HuH-7 (cell line): ENCODE measurements around the gene KMT5B.

ENCODE experiments used
- DNase-seq: peaks from one replicate; pipeline ENCODE4 v3.0.0; 2011; ENCODE audit warnings: low spot score

Gene KMT5B

DNA sequence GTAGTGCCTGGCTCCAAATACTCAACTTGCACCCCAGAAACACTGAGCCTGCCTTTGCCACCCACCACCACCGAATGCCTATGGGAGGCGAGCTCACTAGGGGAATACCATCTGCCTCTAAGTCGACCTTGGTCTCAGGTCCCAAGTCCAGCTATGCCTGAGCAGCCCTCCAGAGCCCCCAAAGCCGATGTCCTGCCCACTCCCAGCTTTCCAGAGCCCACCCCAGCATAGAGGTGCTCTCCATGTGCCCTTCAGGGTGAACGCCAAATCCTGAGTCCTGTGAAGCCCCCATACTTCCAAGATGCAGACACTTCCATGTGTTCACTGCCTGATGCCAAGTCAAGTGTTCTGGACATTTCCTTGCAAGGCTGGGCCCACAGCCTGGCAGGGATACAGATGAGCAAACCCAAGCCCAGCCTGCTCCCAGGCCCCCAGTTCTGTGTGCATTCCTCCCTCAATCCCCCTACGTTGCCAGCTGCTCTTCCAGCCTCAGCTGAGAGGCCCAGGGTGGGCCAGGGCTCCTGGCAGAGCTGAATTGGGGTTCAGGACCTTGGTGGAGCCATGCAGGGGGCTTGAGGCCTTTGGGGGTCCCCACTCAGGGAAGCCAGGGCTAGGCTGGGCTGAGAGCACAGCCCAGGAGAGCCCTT is 2.6 kb upstream of the KMT5B start:
- no peak for DNase-seq

DNA sequence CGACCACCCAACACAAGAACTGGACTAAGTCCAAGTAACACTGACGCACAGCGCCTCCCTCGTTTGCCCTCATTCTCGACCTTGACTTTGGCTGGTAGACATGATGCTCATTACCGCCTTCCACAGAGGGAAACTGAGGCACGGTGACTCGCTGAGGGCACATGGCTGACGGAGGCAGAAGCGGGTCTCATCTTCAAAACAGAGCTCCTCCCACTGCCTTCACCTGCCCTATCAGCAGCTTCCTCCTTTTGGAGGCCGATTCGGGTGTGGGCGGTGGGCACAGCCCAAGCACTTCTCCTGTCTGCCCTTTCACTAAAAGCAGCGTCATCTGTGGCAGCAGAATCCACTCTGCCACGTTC is 2.0 kb upstream of the KMT5B start:
- DNase-seq, result no peak

DNA sequence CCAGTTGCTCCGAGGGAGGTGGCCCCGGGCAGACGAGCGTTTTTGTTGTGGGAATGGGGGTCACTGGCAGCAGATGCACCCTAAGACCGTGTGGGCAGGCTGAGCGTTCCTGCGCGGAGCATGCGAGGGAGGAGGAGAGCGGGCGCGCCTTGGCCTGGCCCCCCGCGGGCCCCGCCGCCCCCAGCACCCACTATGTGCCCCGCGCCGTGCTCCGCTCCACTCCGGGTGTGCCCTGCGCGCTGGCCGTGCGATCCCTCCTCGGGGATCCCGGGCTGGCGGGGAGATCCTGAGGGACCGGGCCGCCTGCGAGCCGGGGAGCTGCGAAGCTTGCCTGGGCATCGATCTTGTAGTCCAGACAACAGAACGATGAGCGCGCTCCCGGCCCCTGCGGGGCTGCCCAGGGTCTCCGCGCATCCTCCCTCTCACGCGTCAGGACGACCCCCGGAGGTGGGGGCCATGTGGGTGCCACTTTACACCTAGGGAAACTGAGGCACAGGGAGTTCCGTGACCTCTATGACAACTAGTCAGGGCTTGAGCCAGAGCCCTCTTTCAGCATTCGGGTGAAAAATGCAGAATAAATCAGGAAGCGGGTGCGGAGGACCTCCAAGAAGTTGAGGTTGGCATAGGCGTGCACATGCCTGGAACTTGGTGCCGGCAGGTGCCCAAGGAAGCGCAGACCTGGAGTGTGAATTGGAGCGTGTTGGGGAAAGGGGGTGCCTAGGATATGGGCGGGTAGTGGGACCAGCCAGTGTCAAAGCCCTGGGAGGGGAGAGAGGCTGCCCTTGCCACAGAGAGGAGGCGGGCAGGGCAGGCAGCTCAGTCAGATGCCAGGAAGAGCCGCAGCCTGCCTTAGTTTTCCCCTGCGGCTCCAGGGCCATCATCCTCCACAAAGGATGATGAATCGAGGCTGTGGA is 1.3 kb upstream of the KMT5B start:
- peak; percentile 78 for DNase-seq

DNA sequence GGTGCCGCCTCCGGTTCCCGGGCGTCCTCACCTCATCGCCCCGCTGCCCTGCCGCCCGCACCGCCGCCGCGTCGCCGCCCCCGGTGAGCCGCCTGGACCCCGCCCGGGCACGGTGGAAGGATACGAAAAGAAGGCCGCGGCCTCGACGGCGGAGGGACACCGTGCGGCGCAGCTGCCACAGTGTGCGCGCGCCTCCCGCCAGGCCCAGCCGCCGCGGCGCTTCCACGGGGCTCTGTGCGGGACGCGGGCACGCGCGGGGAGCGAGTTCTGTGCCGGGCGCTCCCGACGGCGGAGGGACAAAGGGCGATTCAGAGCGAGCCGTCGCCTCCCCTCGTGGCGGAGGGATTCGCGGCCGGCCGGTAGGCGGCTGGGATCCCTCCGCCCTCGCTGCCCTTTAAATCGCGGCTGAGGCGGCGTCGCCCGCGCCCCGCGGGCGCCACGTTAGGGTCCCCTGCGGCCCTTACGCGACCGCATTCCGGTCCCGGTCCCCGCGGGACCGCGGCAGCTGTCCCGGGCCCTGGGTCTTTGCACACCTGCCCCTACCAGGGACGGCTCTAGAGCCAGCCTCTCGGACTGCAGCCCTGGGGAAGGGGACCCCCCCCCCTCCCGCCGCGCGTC is 568 bp upstream of the KMT5B start:
- peak; percentile 100 for DNase-seq

GRCh38 chr11:68212421-68213134 is 518 bp downstream of the KMT5B start:
- peak; percentile 99 for DNase-seq

- no peak for DNase-seq
Measured at GRCh38 chr11:68211546-68211945, 1.6 kb downstream of the KMT5B start.

- DNase-seq, result peak; percentile 90
Measured at GRCh38 chr11:68206211-68206610, 6.9 kb downstream of the KMT5B start.

- no peak for DNase-seq
Measured at GRCh38 chr11:68204402-68204801, 8.7 kb downstream of the KMT5B start.

GRCh38 chr11:68202165-68202564 is 10.9 kb downstream of the KMT5B start:
- DNase-seq, result no peak

DNA sequence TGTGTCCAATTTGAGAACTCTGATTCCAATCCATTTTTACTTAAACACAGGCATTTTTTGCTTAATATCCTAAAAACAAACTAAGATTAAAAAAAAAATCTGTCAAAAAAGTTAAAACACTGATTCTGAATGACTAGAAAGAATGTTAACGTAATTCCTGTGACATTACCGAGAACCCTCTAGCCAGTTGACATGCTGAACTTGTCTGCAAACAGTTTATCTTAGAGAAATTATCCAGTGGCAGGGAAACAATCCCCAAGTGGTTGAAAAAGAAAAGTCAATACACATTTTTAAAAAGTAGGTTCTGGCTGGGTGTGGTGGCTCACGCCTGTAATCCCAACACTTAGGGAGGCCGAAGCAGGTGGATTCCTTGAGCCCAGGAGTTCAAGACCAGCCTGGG is 11.6 kb downstream of the KMT5B start:
- no peak for DNase-seq

- DNase-seq, result no peak
Measured at GRCh38 chr11:68200639-68201038, 12.5 kb downstream of the KMT5B start.

DNA sequence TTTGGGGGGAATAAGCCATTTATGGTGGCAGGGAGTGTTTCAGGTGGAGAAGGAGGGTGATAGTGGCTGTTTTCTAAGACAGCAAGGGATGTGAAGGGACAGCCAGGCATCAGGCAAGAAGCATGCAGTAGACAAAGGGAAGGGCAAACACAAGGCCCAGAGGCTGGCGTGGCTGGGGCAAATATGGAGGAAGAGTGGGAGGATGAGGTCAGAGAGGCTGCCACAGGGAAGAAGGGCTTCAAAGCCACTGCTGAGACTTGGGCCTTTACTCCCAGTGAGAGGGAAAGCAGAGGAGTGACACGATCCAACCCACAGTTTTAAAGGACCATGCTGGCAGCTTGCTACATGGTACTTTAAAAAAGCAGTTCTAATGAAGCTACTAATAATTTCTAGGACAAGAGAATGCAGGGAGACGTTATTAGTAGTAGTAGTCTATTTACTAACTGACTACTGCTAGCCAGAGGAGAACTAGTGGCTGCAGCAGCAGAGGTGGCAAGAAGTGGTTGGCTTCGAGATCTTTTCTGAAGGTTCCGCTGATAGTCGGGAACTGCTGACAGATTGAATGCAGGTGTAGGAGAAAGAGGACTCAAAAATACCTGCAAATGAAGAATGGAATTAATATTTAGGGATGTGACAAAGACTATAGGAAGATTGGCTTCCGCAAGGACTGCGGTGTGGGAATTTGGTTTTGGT is 13.7 kb downstream of the KMT5B start:
- DNase-seq, result no peak

DNA sequence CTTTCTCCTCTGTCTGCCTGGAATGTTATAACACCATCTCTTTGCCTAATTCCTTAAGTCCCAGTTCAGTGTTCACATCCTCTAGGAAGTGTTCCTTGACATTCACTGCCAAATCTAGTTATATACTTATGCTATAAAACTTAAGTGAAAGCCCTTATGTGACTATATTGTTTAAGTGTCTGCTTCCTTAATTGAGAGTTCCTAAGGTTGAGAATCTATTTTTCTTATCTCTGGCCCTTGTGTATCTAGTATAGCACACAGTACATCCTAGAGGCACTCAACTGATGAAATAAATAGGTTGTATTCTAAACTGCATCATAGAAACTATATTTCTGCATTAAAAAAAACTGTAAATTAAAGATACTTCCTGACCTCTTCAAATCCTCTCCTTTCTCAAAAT is 16.9 kb downstream of the KMT5B start:
- no peak for DNase-seq

DNA sequence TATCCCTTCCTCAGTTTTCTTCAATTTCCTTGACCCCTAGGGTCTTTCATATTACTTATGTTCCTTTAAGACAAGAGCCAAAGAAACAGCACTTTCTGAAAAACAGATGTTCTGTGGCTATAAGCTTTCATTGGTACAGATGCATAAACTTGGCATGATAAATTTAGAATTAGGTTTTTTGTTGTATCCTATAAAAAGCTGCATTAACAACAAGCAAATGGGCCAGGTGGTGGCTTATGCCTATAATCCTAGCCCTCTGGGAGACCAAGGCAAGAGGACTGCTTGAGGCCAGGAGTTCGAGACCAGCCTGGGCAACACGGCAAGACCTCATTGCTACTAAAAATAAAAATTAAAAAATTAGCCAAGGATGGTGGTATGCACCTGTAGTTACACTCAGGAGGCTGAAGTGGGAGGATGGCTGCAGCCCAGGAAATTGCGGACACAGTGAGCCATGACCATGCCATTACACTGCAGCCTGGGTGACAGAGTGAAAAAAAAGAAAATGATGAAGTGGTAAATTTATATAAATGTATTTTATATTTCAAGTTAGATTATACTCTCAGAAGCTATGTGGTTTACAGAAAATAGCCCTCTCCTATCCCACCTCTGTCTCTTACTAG is 18.3 kb downstream of the KMT5B start:
- no peak for DNase-seq

- no peak for DNase-seq
Measured at GRCh38 chr11:68193018-68193417, 20.1 kb downstream of the KMT5B start.

- DNase-seq, result no peak
Measured at GRCh38 chr11:68191661-68192579, 21.2 kb downstream of the KMT5B start.

DNA sequence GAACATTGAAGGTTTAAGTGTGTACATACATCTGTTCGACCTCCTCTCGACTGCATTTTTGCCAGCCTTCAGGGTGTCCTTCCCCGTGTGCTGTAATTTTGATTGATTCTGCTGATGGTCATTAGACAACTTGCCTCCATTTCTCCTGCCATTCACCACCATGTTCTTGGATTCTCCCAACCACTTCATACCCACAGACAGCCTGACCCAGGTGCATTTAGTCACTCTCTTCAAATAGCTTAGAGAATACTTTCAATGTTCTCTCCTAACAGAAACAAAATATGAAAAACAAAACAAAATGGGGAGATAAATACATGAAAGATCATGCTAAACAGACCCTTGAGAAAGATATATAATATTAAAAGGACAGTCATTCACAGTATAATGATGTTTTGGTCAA is 23.2 kb downstream of the KMT5B start:
- DNase-seq, result no peak

GRCh38 chr11:68189082-68189481 is 24.0 kb downstream of the KMT5B start:
- no peak for DNase-seq

- DNase-seq, result no peak
Measured at GRCh38 chr11:68186061-68186460, 27.0 kb downstream of the KMT5B start.

DNA sequence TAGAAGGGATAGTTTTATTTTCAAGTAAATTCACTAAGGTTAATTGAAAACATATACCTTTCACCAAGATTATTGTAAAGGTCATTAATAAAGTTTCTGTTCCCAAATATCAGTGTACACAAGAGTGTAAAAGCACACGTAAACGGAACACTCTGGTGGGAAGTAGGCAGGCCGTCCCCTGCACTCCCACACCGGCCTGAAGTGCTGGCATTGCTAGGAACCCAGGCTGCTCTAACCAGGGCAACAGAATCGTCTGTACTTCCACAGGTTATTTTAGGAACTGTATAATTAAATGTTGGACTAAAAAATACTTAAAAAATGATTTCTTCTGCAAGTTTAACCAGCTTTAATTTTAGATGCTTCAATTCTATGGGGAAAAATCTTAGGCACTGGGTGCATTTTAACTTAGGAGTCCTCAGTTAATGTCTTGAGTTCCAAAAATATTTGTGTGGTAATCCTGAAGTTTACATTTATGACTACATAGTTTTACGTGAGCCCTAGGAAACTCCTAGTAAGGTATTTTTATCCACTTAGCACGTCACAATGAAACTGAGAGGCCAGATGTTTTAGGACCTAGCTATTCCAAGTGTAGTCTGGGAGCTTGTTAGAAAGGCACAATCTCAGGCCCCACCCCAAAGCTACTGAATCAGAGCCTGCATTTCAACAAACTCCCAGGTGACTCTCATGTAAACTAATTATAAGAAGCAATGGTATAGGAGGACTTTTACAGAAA is 31.2 kb downstream of the KMT5B start:
- no peak for DNase-seq
